Fibroblast of lung (primary cell): ENCODE results near the gene CCDC57. TPM values are rescaled to one million over a fixed set of nuclear protein-coding genes. Genes with fewer than 3 reads are reported as not detected.

Source experiments
- DNase-seq, 2 donors: peaks; one replicate each; pipeline versions ENCODE4 v3.0.0 to v3.0.0-alpha.2; 2010; ENCODE audit warnings: low read depth in 2 of 2
- H2AFZ ChIP-seq: 2 replicates; pipeline ENCODE4 v1.5.1; 2012; ENCODE audit warnings: low read length, control low read depth, inconsistent platforms
- H3K27ac ChIP-seq: 2 replicates; pipeline ENCODE4 v1.5.1; 2011; ENCODE audit warnings: low read length, control low read depth; ENCODE audit not compliant: insufficient read depth
- H3K27me3 ChIP-seq: 2 replicates; pipeline ENCODE4 v1.5.1; 2011; ENCODE audit warnings: mild to moderate bottlenecking, low read length; ENCODE audit not compliant: control insufficient read depth, insufficient read depth
- H3K36me3 ChIP-seq: 2 replicates; pipeline ENCODE4 v1.5.1; 2011; ENCODE audit warnings: low read length; ENCODE audit not compliant: control insufficient read depth, insufficient read depth
- H3K4me1 ChIP-seq: 2 replicates; pipeline ENCODE4 v1.5.1; 2011; ENCODE audit warnings: low read length; ENCODE audit not compliant: control insufficient read depth, insufficient read depth; ENCODE audit errors: extremely low read depth
- H3K4me2 ChIP-seq: 2 replicates; pipeline ENCODE4 v1.5.1; 2011; ENCODE audit warnings: low read length, control low read depth; ENCODE audit not compliant: insufficient read depth; ENCODE audit errors: extremely low read depth
- H3K4me3 ChIP-seq, 4 experiments: fragments of 200-600 bp in 1 of 4; sonication (generic) in 1 of 4; replicated peaks in 1 of 4; 2 replicates each; pipeline ENCODE4 v1.5.1; 2011 to 2016; ENCODE audit warnings: low read length in 4 of 4, low read depth in 3 of 4, mild to moderate bottlenecking in 3 of 4, control low read depth in 2 of 4, inconsistent platforms in 1 of 4, mixed read lengths in 1 of 4; ENCODE audit not compliant: insufficient read depth in 1 of 4; ENCODE audit errors: control extremely low read depth in 1 of 4
- H3K79me2 ChIP-seq: 2 replicates; pipeline ENCODE4 v1.5.1; 2012; ENCODE audit warnings: mild to moderate bottlenecking, low read length, inconsistent platforms; ENCODE audit not compliant: control insufficient read depth, insufficient read depth
- H3K9ac ChIP-seq: 2 replicates; pipeline ENCODE4 v1.5.1; 2011; ENCODE audit warnings: mild to moderate bottlenecking, low read length, control low read depth; ENCODE audit not compliant: insufficient read depth
- H3K9me3 ChIP-seq: 2 replicates; pipeline ENCODE4 v1.5.1; 2012; ENCODE audit warnings: low read depth, low read length; ENCODE audit not compliant: control insufficient read depth, insufficient read depth
- H4K20me1 ChIP-seq: 2 replicates; pipeline ENCODE4 v1.5.1; 2011; ENCODE audit warnings: low read length; ENCODE audit not compliant: control insufficient read depth, insufficient read depth; ENCODE audit errors: extremely low read depth
- EZH2 ChIP-seq: IDR thresholded peaks from 2 replicates; pipeline ENCODE4 v1.5.1; 2012; ENCODE audit warnings: low read length, control low read depth, mild to moderate bottlenecking; ENCODE audit errors: missing control alignments
- polyA plus RNA-seq, 2 donors: library from polyadenylated mRNA; depleted of rRNA in 1 of 2; stranded (reverse) in 1 of 2; unstranded in 1 of 2; fragments of >200 nt; gene quantifications; 2 replicates each; pipeline ENCODE4 v1.2.1, GENCODE V29; 2011 to 2012; ENCODE audit warnings: missing spikeins in 1 of 2
- total RNA-seq: library from RNA; depleted of rRNA; stranded (reverse); fragments of >200 nt; gene quantifications from 2 replicates; pipeline ENCODE4 v1.2.1, GENCODE V29; 2014
- TF ChIP-seq, protein P1 (sequence below), 2 donors: IDR thresholded peaks in 1 of 2; conservative IDR thresholded peaks in 1 of 2; 1 replicate in 1 of 2; 2 replicates in 1 of 2; pipeline ENCODE4 v1.5.1; 2011 to 2012; ENCODE audit warnings: low read length in 2 of 2, control low read depth in 1 of 2, inconsistent platforms in 1 of 2, low read depth in 1 of 2, mild to moderate bottlenecking in 1 of 2

The CCDC57 gene
- total and polyA plus RNA-seq, 2 donors (not counting 1 experiment from before 2014, with no cell fraction given), result 7.1 to 10.1 TPM

- Histone ChIP-seq H3K9me3 (no peaks in the 10 kb centered on the region), H3K9ac (peak overlapping the region; percentile 55), H4K20me1 (no peaks in the 10 kb centered on the region), H3K79me2 (peaks cover 3% of the 10 kb centered on the region), H3K27ac (peak overlapping the region; percentile 97), H3K27me3 (no peaks in the 10 kb centered on the region), H3K4me3 (no peak overlapping the region), H2AFZ (no peak overlapping the region), H3K4me1 (peaks cover 30% of the 10 kb centered on the region), H3K36me3 (no peaks in the 10 kb centered on the region), H3K4me2 (no peak overlapping the region)
- peak; percentile 76 to 91 for DNase-seq
- TF ChIP-seq, protein P1, sequence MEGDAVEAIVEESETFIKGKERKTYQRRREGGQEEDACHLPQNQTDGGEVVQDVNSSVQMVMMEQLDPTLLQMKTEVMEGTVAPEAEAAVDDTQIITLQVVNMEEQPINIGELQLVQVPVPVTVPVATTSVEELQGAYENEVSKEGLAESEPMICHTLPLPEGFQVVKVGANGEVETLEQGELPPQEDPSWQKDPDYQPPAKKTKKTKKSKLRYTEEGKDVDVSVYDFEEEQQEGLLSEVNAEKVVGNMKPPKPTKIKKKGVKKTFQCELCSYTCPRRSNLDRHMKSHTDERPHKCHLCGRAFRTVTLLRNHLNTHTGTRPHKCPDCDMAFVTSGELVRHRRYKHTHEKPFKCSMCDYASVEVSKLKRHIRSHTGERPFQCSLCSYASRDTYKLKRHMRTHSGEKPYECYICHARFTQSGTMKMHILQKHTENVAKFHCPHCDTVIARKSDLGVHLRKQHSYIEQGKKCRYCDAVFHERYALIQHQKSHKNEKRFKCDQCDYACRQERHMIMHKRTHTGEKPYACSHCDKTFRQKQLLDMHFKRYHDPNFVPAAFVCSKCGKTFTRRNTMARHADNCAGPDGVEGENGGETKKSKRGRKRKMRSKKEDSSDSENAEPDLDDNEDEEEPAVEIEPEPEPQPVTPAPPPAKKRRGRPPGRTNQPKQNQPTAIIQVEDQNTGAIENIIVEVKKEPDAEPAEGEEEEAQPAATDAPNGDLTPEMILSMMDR (conservative IDR thresholded peaks at IDR 0.05 in 1 of 2, IDR thresholded peaks at IDR 0.05 in 1 of 2; ENCODE audit: low read depth in 1 of 2, low read length in 2 of 2), result no peak
- no peak for TF ChIP-seq EZH2
These were observed 3.9 kb upstream of the CCDC57 start for GRCh38 chr17:82216301-82217119.

GRCh38 chr17:82215972-82216300 lies 3.3 kb upstream of the CCDC57 start:
- H3K79me2 ChIP-seq, result peaks cover 3% of the 10 kb centered on the region

More at GRCh38 chr17:82215972-82216300, 3.3 kb upstream of the CCDC57 start:
- Histone ChIP-seq H3K9me3 (no peaks in the 10 kb centered on the region), H3K4me1 (peaks cover 30% of the 10 kb centered on the region), H3K9ac (peak overlapping the region; percentile 16), H3K4me3 (no peak overlapping the region), H3K36me3 (no peaks in the 10 kb centered on the region), H3K27ac (peak overlapping the region; percentile 97), H3K4me2 (no peak overlapping the region), H4K20me1 (no peaks in the 10 kb centered on the region), H3K27me3 (no peaks in the 10 kb centered on the region), H2AFZ (no peak overlapping the region)
- DNase-seq, result no peak
- TF ChIP-seq, protein P1 (conservative IDR thresholded peaks at IDR 0.05 in 1 of 2, IDR thresholded peaks at IDR 0.05 in 1 of 2; ENCODE audit: low read depth in 1 of 2, low read length in 2 of 2), result no peak
- no peak for TF ChIP-seq EZH2
